Testis (tissue), 3 donors: ENCODE measurements around the gene NSRP1. TPM values are rescaled to one million over a fixed set of nuclear protein-coding genes. Genes with fewer than 3 reads are reported as not detected.
"Not testable (repeated sequence)": the region's sequence is repeated elsewhere in the genome, so short reads cannot be mapped to it uniquely, and the experiment has no call there.

Experiments used
- DNase-seq: peaks from one replicate; pipeline ENCODE4 v3.0.0-alpha.2; 2019
- H3K27ac ChIP-seq, 2 donors: fragments of 200-600 bp; sonication (generic); one replicate each; pipeline ENCODE4 v1.5.1; 2019
- H3K27me3 ChIP-seq: fragments of 200-600 bp; sonication (generic); one replicate; pipeline ENCODE4 v1.5.1; 2019
- H3K36me3 ChIP-seq: fragments of 200-600 bp; sonication (generic); one replicate; pipeline ENCODE4 v1.5.1; 2017; ENCODE audit warnings: low read depth; ENCODE audit errors: missing control alignments
- H3K4me1 ChIP-seq: fragments of 200-600 bp; sonication (generic); one replicate; pipeline ENCODE4 v1.5.1; 2019
- H3K4me3 ChIP-seq, 2 donors: fragments of 200-600 bp; sonication (generic); one replicate each; pipeline ENCODE4 v1.5.1; 2017 to 2019
- H3K9me3 ChIP-seq: fragments of 200-600 bp; sonication (generic); one replicate; pipeline ENCODE4 v1.5.1; 2017
- CTCF ChIP-seq, 3 experiments: fragments of 450-650 bp in 2 of 3; fragments of 200-600 bp in 1 of 3; sonication (generic) in 1 of 3; IDR thresholded peaks; one replicate each; pipeline ENCODE4 v1.5.1; 2016 to 2019; ENCODE audit warnings: antibody characterized with exemption in 3 of 3, mild to moderate bottlenecking in 2 of 3, moderate library complexity in 1 of 3
- POLR2A ChIP-seq: fragments of 450-650 bp; IDR thresholded peaks from one replicate; pipeline ENCODE4 v1.6.1; 2017; ENCODE audit warnings: antibody characterized with exemption, mild to moderate bottlenecking, moderate library complexity
- WGBS, 2 donors: methylation state at CpG; one replicate each; pipeline ENCODE4 v1.1.5; 2018; 5-methylcytosine and 5-hydroxymethylcytosine counted together
- intact Hi-C: fragments of 100-400 bp; cut with DNase I; formaldehyde crosslinking; loops from one replicate; pipeline ENCODE4 v1.15.1; 2023; ENCODE audit warnings: low total_unique reads
- polyA plus RNA-seq: library from polyadenylated mRNA; stranded (reverse); fragments of 350-450 nt; fragmentation: Illumina TruSeq; extraction: RNeasy Lipid Tissue Mini Kit (QIAGEN cat#74804); gene quantifications from one replicate; pipeline ENCODE4 v1.2.3, GENCODE V29; 2014; ENCODE audit warnings: low read depth, low replicate concordance; ENCODE audit not compliant: insufficient read depth
- total RNA-seq, 2 donors: library from RNA; depleted of rRNA; stranded (reverse); fragments of >200 nt; gene quantifications; one replicate each; pipeline ENCODE4 v1.2.3, GENCODE V29; 2016

NSRP1 gene
- total and polyA plus RNA-seq, 3 donors from 2014 or later = 12.6 to 53.7 (median 34.3) TPM

GRCh38 chr17:30082773-30083172 lies 33.8 kb upstream of the NSRP1 start:
- WGBS, 2 donors = 89 to 90% methylated on average over 5 of the region's 5 CpGs
- intact Hi-C loops = no loop called here
- no peak for TF ChIP-seq CTCF (IDR thresholded peaks at IDR 0.05)
- TF ChIP-seq POLR2A = no peak
- DNase-seq = no peak
- no peaks in the 10 kb centered on the region for H3K27me3 ChIP-seq
- H3K4me1 ChIP-seq = no peaks in the 10 kb centered on the region
- H3K36me3 ChIP-seq = no peaks in the 10 kb centered on the region
- H3K4me3 ChIP-seq = no peak overlapping the region
- H3K27ac ChIP-seq = no peak overlapping the region
- no peaks in the 10 kb centered on the region for H3K9me3 ChIP-seq

GRCh38 chr17:30084788-30085187 lies 31.8 kb upstream of the NSRP1 start:
- no peak overlapping the region for H3K27ac ChIP-seq
- intact Hi-C loops = no loop called here
- H3K27me3 ChIP-seq = no peaks in the 10 kb centered on the region
- 47 to 56% methylated on average over 6 of the region's 6 CpGs for WGBS, 2 donors
- no peak overlapping the region for H3K4me3 ChIP-seq
- H3K4me1 ChIP-seq = no peaks in the 10 kb centered on the region
- DNase-seq = no peak
- H3K9me3 ChIP-seq = no peaks in the 10 kb centered on the region
- no peaks in the 10 kb centered on the region for H3K36me3 ChIP-seq
- TF ChIP-seq POLR2A (no peak), CTCF (IDR thresholded peaks at IDR 0.05) (no peak)

GRCh38 chr17:30086896-30087295 lies 29.7 kb upstream of the NSRP1 start:
- Histone ChIP-seq H3K36me3 (no peaks in the 10 kb centered on the region), H3K27me3 (no peaks in the 10 kb centered on the region), H3K9me3 (no peaks in the 10 kb centered on the region), H3K4me1 (no peaks in the 10 kb centered on the region), H3K27ac (no peak overlapping the region), H3K4me3 (no peak overlapping the region)
- DNase-seq = no peak
- 93 to 94% methylated on average over 2 of the region's 2 CpGs for WGBS, 2 donors
- intact Hi-C loops = no loop called here
- TF ChIP-seq CTCF (IDR thresholded peaks at IDR 0.05) (no peak), POLR2A (no peak)

GRCh38 chr17:30087431-30087830 lies 29.2 kb upstream of the NSRP1 start:
- H3K4me1 ChIP-seq, intact Hi-C loops, H3K36me3 ChIP-seq, DNase-seq, H3K27me3 ChIP-seq, H3K4me3 ChIP-seq, H3K27ac ChIP-seq, H3K9me3 ChIP-seq: not testable (repeated sequence)
- 94 to 95% methylated on average over 3 of the region's 3 CpGs for WGBS, 2 donors

GRCh38 chr17:30091121-30091670 lies 25.4 kb upstream of the NSRP1 start:
- 85 to 91% methylated on average over 4 of the region's 4 CpGs for WGBS, 2 donors
- no peak overlapping the region for H3K27ac ChIP-seq
- H3K4me1 ChIP-seq = no peaks in the 10 kb centered on the region
- no peak overlapping the region for H3K4me3 ChIP-seq
- no peaks in the 10 kb centered on the region for H3K27me3 ChIP-seq
- no peak for DNase-seq
- no peaks in the 10 kb centered on the region for H3K36me3 ChIP-seq
- H3K9me3 ChIP-seq = no peaks in the 10 kb centered on the region
- TF ChIP-seq POLR2A = no peak
- TF ChIP-seq CTCF (IDR thresholded peaks at IDR 0.05) = no peak
- intact Hi-C loops = no loop called here
